Kidney (tissue), 14 donors: Measurements from ENCODE around the gene TMEM108. TPM values are rescaled to one million over a fixed set of nuclear protein-coding genes. Genes with fewer than 3 reads are reported as not detected.
A peak's percentile ranks its signal among the peaks of the same experiment; 100 is the strongest.

Source experiments
- DNase-seq, 5 donors: peaks; one replicate each; pipeline ENCODE4 v3.0.0-alpha.2; 2013 to 2020
- FAIRE-seq: peaks from 2 replicates; lab custom pipeline; 2012; peaks lifted over from hg19 to GRCh38; lab: Jason Lieb, UNC
- H3K27ac ChIP-seq, 2 donors: one replicate each; pipeline ENCODE4 v1.7.0; 2013; ENCODE audit warnings: low read depth in 2 of 2, low read length in 2 of 2, inconsistent platforms in 1 of 2
- H3K27me3 ChIP-seq: one replicate; pipeline ENCODE4 v1.7.1; 2013; ENCODE audit warnings: low read length, inconsistent platforms; ENCODE audit not compliant: control insufficient read depth, insufficient read depth
- H3K36me3 ChIP-seq, 3 donors: one replicate each; pipeline versions ENCODE4 v1.7.0 to v1.7.1; 2013; ENCODE audit warnings: low read length in 3 of 3, control low read depth in 1 of 3, inconsistent platforms in 1 of 3; ENCODE audit not compliant: insufficient read depth in 3 of 3, control insufficient read depth in 2 of 3
- H3K4me1 ChIP-seq, 3 donors: one replicate each; pipeline versions ENCODE4 v1.7.0 to v1.7.1; 2013; ENCODE audit warnings: low read length in 3 of 3, inconsistent platforms in 1 of 3, low read depth in 1 of 3; ENCODE audit not compliant: control insufficient read depth in 2 of 3, insufficient read depth in 2 of 3
- H3K4me3 ChIP-seq, 3 donors: one replicate each; pipeline versions ENCODE4 v1.7.0 to v1.8.1; 2013; ENCODE audit warnings: low read length in 3 of 3, control low read depth in 1 of 3, inconsistent platforms in 1 of 3
- H3K9ac ChIP-seq, 3 donors: one replicate each; pipeline versions ENCODE4 v1.7.0 to v1.7.1; 2013; ENCODE audit warnings: low read length in 3 of 3, control low read depth in 1 of 3, inconsistent platforms in 1 of 3
- H3K9me3 ChIP-seq, 3 donors: one replicate each; pipeline versions ENCODE4 v1.7.0 to v1.7.1; 2013; ENCODE audit warnings: low read length in 3 of 3, control low read depth in 1 of 3, inconsistent platforms in 1 of 3; ENCODE audit not compliant: control insufficient read depth in 2 of 3, insufficient read depth in 1 of 3
- CTCF ChIP-seq: IDR thresholded peaks from 3 replicates; pipeline ENCODE4 v1.5.1; 2012; ENCODE audit warnings: mild to moderate bottlenecking, moderate library complexity, borderline replicate concordance; ENCODE audit not compliant: insufficient read depth; ENCODE audit errors: extremely low read depth
- intact Hi-C: fragments of 100-400 bp; cut with DNase I; formaldehyde crosslinking; loops from one replicate; pipeline ENCODE4 v1.11.1; 2022
- polyA plus RNA-seq: library from polyadenylated mRNA; stranded (reverse); fragments of 350-450 nt; fragmentation: Illumina TruSeq; extraction: RNeasy Lipid Tissue Mini Kit (QIAGEN cat#74804); gene quantifications from one replicate; pipeline ENCODE4 v1.2.3, GENCODE V29; 2014; ENCODE audit warnings: low read depth, low replicate concordance; ENCODE audit not compliant: insufficient read depth
- total RNA-seq: library from RNA; stranded (reverse); fragmentation: NEBNext Ultra II Directional; extraction: Animal tissue kit (Norgen Biotek cat#: 25700); gene quantifications from one replicate; pipeline ENCODE4 v1.2.1, GENCODE V29; 2021
- donor health status: control.
- donor health status: control.
- donor health status: control.
- donor health status: control.
- donor health status: control.
- donor health status: DM: yes; HTN: yes; CAD: no.
- donor health status: Normal renal cell carcinoma (clear cell type).

TMEM108 gene
- total and polyA plus RNA-seq, 2 donors from 2014 or later: 0.91 to 1.5 TPM

- intact Hi-C loops: no loop called here
- FAIRE-seq (no peak), DNase-seq (peak in 1 of 5 donors; percentile 9)
- H3K36me3 ChIP-seq: no peaks in the 10 kb centered on the region
- H3K27me3 ChIP-seq: no peaks in the 10 kb centered on the region
- no peak overlapping the region for H3K4me3 ChIP-seq
- H3K9ac ChIP-seq: no peak overlapping the region
- no peaks in the 10 kb centered on the region for H3K4me1 ChIP-seq
- H3K9me3 ChIP-seq: no peaks in the 10 kb centered on the region
- no peak for TF ChIP-seq CTCF
- no peak overlapping the region for H3K27ac ChIP-seq
Observed at GRCh38 chr3:133124511-133124910, 86.3 kb downstream of the TMEM108 start.

- no peak for TF ChIP-seq CTCF
- Histone ChIP-seq H3K4me3 (no peak overlapping the region), H3K27me3 (no peaks in the 10 kb centered on the region), H3K4me1 (no peaks in the 10 kb centered on the region), H3K9ac (no peak overlapping the region), H3K36me3 (no peaks in the 10 kb centered on the region), H3K27ac (no peak overlapping the region), H3K9me3 (no peaks in the 10 kb centered on the region)
- DNase-seq: no peak
- intact Hi-C loops: no loop called here
- FAIRE-seq: no peak
Observed at GRCh38 chr3:133125171-133125570, 87.0 kb downstream of the TMEM108 start.

- no peaks in the 10 kb centered on the region for H3K9me3 ChIP-seq
- no peak for FAIRE-seq
- no peak for TF ChIP-seq CTCF
Observed at GRCh38 chr3:133125802-133126201, 87.6 kb downstream of the TMEM108 start.

GRCh38 chr3:133127381-133127780, 89.2 kb downstream of the TMEM108 start:
- TF ChIP-seq CTCF: no peak
- Histone ChIP-seq H3K4me3 (no peak overlapping the region), H3K36me3 (no peaks in the 10 kb centered on the region), H3K27ac (no peak overlapping the region), H3K9me3 (no peaks in the 10 kb centered on the region), H3K27me3 (no peaks in the 10 kb centered on the region), H3K9ac (no peak overlapping the region), H3K4me1 (no peaks in the 10 kb centered on the region)
- FAIRE-seq (no peak), DNase-seq (no peak)
- intact Hi-C loops: no loop called here

More at GRCh38 chr3:133125802-133126201, 87.6 kb downstream of the TMEM108 start:
- Histone ChIP-seq H3K36me3 (no peaks in the 10 kb centered on the region), H3K9ac (no peak overlapping the region), H3K4me1 (no peaks in the 10 kb centered on the region), H3K27ac (no peak overlapping the region), H3K4me3 (no peak overlapping the region), H3K27me3 (no peaks in the 10 kb centered on the region)
- intact Hi-C loops: no loop called here
- no peak for DNase-seq
